ENCODE data around the gene TMPRSS6.

The TMPRSS6 gene

DNA sequence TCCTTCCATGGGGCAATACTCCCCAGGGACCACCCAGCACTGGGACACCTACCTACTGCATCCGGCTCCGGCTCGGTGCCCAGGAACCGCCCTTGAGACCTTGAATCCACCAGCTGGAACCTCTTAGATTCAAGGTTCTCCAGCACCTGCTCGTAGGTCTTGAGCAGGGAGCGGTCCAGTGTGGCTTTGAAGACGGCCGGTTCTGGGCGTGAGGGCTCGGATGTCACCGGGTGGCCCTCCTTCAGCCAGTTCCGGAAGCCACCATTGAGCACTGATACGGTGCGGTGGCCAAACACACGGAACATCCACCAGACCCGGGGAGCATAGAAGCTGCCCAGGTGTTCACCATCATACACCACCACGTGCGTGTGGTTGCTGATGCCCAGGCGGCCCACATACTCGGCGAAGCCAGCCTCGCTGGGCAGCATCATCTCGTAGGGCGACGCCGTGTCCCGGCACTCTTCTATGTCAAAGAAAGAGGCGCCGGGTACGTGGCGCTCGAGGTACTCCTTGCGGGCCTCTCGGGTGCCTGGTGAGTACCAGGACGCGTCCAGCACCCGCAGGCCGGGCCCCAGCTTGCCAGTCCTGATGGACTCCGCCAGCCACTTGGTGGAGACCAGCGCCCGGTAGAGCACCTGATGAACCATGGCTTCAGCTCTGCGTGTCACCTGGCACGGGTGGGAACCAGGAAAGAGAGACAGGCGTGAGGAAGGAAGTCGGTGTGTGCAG is 91.3 kb downstream of the TMPRSS6 start:
- peak overlapping the region; percentile 87 for H3K4me2 ChIP-seq (ENCODE audit: low read length)
- no peaks in the 10 kb centered on the region for H3K9me3 ChIP-seq (ENCODE audit: control insufficient read depth, insufficient read depth, low read length)
- H3K9me2 ChIP-seq (replicated peaks; ENCODE audit: control insufficient read depth, low read length) = no peaks in the 10 kb centered on the region
- H3K4me3 ChIP-seq (ENCODE audit: low read length) = peak overlapping the region; percentile 83
- no peaks in the 10 kb centered on the region for H3K27me3 ChIP-seq (ENCODE audit: control insufficient read depth, low read length)
- TF ChIP-seq, protein P1, sequence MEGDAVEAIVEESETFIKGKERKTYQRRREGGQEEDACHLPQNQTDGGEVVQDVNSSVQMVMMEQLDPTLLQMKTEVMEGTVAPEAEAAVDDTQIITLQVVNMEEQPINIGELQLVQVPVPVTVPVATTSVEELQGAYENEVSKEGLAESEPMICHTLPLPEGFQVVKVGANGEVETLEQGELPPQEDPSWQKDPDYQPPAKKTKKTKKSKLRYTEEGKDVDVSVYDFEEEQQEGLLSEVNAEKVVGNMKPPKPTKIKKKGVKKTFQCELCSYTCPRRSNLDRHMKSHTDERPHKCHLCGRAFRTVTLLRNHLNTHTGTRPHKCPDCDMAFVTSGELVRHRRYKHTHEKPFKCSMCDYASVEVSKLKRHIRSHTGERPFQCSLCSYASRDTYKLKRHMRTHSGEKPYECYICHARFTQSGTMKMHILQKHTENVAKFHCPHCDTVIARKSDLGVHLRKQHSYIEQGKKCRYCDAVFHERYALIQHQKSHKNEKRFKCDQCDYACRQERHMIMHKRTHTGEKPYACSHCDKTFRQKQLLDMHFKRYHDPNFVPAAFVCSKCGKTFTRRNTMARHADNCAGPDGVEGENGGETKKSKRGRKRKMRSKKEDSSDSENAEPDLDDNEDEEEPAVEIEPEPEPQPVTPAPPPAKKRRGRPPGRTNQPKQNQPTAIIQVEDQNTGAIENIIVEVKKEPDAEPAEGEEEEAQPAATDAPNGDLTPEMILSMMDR (IDR thresholded peaks at IDR 0.05; ENCODE audit: low read depth, low read length, poor library complexity, severe bottlenecking) = no peak
- H3K4me1 ChIP-seq (ENCODE audit: control insufficient read depth, low read length) = peaks cover 17% of the 10 kb centered on the region
- no peaks in the 10 kb centered on the region for H4K20me1 ChIP-seq (ENCODE audit: control insufficient read depth, insufficient read depth, low read depth, low read length)
- H3K36me3 ChIP-seq (ENCODE audit: control insufficient read depth, low read length) = 0 out of 2 replicates have a peak, but pooled peaks cover 3% of the 10 kb centered on the region
- no peak overlapping the region for H3K27ac ChIP-seq (ENCODE audit: low read depth, low read length)
- no peaks in the 10 kb centered on the region for H3F3A ChIP-seq (ENCODE audit: control insufficient read depth, insufficient read depth)
- peaks cover 18% of the 10 kb centered on the region for H3K79me2 ChIP-seq (ENCODE audit: control insufficient read depth, low read length)

DNA sequence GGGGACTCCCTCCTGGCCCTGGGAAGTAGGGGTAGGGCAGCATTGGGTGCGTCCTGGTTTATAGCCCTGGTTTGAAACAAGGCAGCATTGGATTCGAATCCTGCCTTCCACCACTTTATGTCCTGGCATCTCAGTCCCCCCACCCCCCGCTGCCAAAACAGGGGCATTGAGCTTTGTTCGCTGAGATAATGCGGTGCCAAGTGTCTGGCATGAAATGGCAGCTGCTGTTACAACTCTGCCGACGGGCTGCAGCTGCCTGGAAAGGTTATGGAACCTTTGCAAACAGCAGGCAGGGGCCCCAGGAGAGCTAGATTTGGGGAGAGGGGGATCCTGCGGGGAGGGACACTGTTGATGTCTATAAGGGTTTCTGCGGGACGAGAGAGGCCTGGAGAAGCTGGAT is 92.2 kb downstream of the TMPRSS6 start:
- no peaks in the 10 kb centered on the region for H3K9me2 ChIP-seq (replicated peaks; ENCODE audit: control insufficient read depth, low read length)
- no peaks in the 10 kb centered on the region for H3F3A ChIP-seq (ENCODE audit: control insufficient read depth, insufficient read depth)
- no peak for TF ChIP-seq EZH2phosphoT487 (IDR thresholded peaks at IDR 0.05; ENCODE audit: borderline replicate concordance, low read length)
- TF ChIP-seq, protein P1 (IDR thresholded peaks at IDR 0.05; ENCODE audit: low read depth, low read length, poor library complexity, severe bottlenecking) = no peak
- no peak overlapping the region for H3K4me3 ChIP-seq (ENCODE audit: low read length)
- H3K4me2 ChIP-seq (ENCODE audit: low read length) = no peak overlapping the region
- no peaks in the 10 kb centered on the region for H3K9me3 ChIP-seq (ENCODE audit: control insufficient read depth, insufficient read depth, low read length)
- H4K20me1 ChIP-seq (ENCODE audit: control insufficient read depth, insufficient read depth, low read depth, low read length) = no peaks in the 10 kb centered on the region
- 0 out of 2 replicates have a peak, but pooled peaks cover 3% of the 10 kb centered on the region for H3K36me3 ChIP-seq (ENCODE audit: control insufficient read depth, low read length)
- H3K4me1 ChIP-seq (ENCODE audit: control insufficient read depth, low read length) = peaks cover 17% of the 10 kb centered on the region
- H3K27me3 ChIP-seq (ENCODE audit: control insufficient read depth, low read length) = no peaks in the 10 kb centered on the region
- no peak overlapping the region for H3K27ac ChIP-seq (ENCODE audit: low read depth, low read length)
- peaks cover 14% of the 10 kb centered on the region for H3K79me2 ChIP-seq (ENCODE audit: control insufficient read depth, low read length)

DNA sequence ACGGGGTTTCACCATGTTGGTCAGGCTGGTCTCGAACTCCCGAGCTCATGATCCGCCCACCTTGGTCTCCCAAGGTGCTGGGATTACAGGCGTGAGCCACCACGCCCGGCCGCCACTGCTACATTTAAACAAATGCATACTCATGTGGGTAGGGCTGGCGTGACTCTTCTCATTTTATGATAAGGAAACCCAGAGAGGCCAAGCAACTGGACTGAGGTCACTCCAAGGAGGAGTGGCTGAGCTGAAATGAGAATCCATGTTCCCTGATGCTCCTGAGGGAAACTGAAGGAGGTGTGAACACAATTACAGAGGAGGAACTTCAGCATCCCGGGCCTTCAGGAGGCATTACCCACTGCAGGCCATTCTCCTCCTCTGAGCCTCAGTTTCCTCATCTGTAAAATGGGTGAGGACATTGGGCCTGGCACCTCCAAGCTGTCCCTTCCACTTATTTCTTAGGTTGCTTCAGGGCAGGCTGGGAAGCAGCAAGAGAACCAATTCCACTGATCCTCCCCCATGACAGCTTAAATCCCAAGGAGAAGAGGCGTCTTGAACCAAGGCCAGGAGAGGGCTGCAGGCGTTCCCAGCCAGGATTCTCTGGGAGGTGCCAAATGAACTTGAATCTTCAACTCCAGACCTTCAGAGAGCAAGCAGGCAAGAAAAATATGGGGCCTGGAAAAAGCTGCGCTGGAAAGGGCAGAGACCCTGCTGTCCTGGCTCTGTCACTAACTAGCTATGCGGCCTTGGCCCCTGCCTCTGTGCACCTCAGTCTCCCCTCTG is 93.2 kb downstream of the TMPRSS6 start:
- Histone ChIP-seq H3K27me3 (ENCODE audit: control insufficient read depth, low read length) (no peaks in the 10 kb centered on the region), H3K4me3 (ENCODE audit: low read length) (no peak overlapping the region), H4K20me1 (ENCODE audit: control insufficient read depth, insufficient read depth, low read depth, low read length) (no peaks in the 10 kb centered on the region), H3K4me1 (ENCODE audit: control insufficient read depth, low read length) (peaks cover 11% of the 10 kb centered on the region), H3K9me3 (ENCODE audit: control insufficient read depth, insufficient read depth, low read length) (no peaks in the 10 kb centered on the region), H3K4me2 (ENCODE audit: low read length) (no peak overlapping the region), H3F3A (ENCODE audit: control insufficient read depth, insufficient read depth) (no peaks in the 10 kb centered on the region), H3K79me2 (ENCODE audit: control insufficient read depth, low read length) (peaks cover 13% of the 10 kb centered on the region), H3K9me2 (replicated peaks; ENCODE audit: control insufficient read depth, low read length) (no peaks in the 10 kb centered on the region), H3K36me3 (ENCODE audit: control insufficient read depth, low read length) (0 out of 2 replicates have a peak, but pooled peaks cover 3% of the 10 kb centered on the region), H3K27ac (ENCODE audit: low read depth, low read length) (no peak overlapping the region)
- TF ChIP-seq EZH2phosphoT487 (IDR thresholded peaks at IDR 0.05; ENCODE audit: borderline replicate concordance, low read length) = no peak
- TF ChIP-seq, protein P1 (IDR thresholded peaks at IDR 0.05; ENCODE audit: low read depth, low read length, poor library complexity, severe bottlenecking) = no peak

Data from DOHH2 (cell line).